Calu3 (cell line): ENCODE data around the gene PLEKHH1. TPM values are rescaled to one million over a fixed set of nuclear protein-coding genes. Genes with fewer than 3 reads are reported as not detected.
A peak's percentile ranks its signal among the peaks of the same experiment; 100 is the strongest.

ENCODE experiments used
- BruUV-seq: library from RNA; stranded (reverse); fragments of 400-500 nt; replicated peaks from 2 replicates; lab custom pipeline; 2021; lab: Mats Ljungman, UMichigan
- CTCF ChIA-PET: fragments of 300-600 bp; sonication (Branson Sonifier 250); formaldehyde crosslinking; loops from one replicate; lab custom pipeline; 2022; ENCODE audit warnings: antibody characterized with exemption; lab: Charles Lee
- DNase-seq: peaks from one replicate; pipeline ENCODE4 v3.0.0; 2022
- H3K27ac Mint-ChIP-seq: one replicate; pipeline ENCODE4 v1.8.0; 2022; ENCODE audit warnings: mixed read lengths; ENCODE audit not compliant: unreplicated experiment
- H3K27me3 Mint-ChIP-seq: one replicate; pipeline ENCODE4 v1.8.0; 2022; ENCODE audit warnings: mixed read lengths; ENCODE audit not compliant: unreplicated experiment
- H3K36me3 Mint-ChIP-seq: one replicate; pipeline ENCODE4 v1.8.0; 2022; ENCODE audit warnings: mild to moderate bottlenecking, moderate library complexity, mixed read lengths; ENCODE audit not compliant: insufficient read depth, unreplicated experiment
- H3K4me1 Mint-ChIP-seq: one replicate; pipeline ENCODE4 v1.8.0; 2022; ENCODE audit warnings: mild to moderate bottlenecking, low read depth, mixed read lengths; ENCODE audit not compliant: unreplicated experiment
- H3K4me3 Mint-ChIP-seq: one replicate; pipeline ENCODE4 v1.8.0; 2022; ENCODE audit warnings: mild to moderate bottlenecking, low read depth, moderate library complexity, mixed read lengths; ENCODE audit not compliant: unreplicated experiment
- H3K9me3 Mint-ChIP-seq: one replicate; pipeline ENCODE4 v1.8.0; 2022; ENCODE audit warnings: low read depth, mixed read lengths; ENCODE audit not compliant: unreplicated experiment
- CTCF ChIP-seq: fragments of 200-600 bp; IDR thresholded peaks from one replicate; pipeline ENCODE4 v1.8.0; 2022; ENCODE audit warnings: antibody characterized with exemption; ENCODE audit not compliant: unreplicated experiment
- intact Hi-C: fragments of 100-400 bp; cut with micrococcal nuclease; formaldehyde crosslinking; loops from one replicate; pipeline ENCODE4 v1.10.0; 2022; ENCODE audit not compliant: unreplicated experiment
- total RNA-seq: library from RNA; stranded (reverse); gene quantifications from 2 replicates; pipeline ENCODE4 v1.2.3, GENCODE V29; 2022

The PLEKHH1 gene
- total RNA-seq, 1 experiment from 2014 or later: 11.8 TPM

GRCh38 chr14:67533754-67534085 lies 630 bp downstream of the PLEKHH1 start:
- no peak for TF ChIP-seq CTCF
- Mint-ChIP-seq H3K27ac (peak overlapping the region; percentile 39), H3K9me3 (no peaks in the 10 kb centered on the region), H3K4me3 (peak overlapping the region; percentile 73), H3K27me3 (peaks cover 22% of the 10 kb centered on the region), H3K4me1 (no peaks in the 10 kb centered on the region), H3K36me3 (peaks cover 13% of the 10 kb centered on the region)
- CTCF ChIA-PET: interaction anchor here (1.5 kb wide), 2 partner anchors 8 to 38 kb away, joined by 4 to 9 read pairs; no protein-coding TSS in a partner anchor
- intact Hi-C loops: no loop called here
- BruUV-seq: no TSS peak
- DNase-seq: no peak

- Mint-ChIP-seq H3K9me3 (no peaks in the 10 kb centered on the region), H3K4me1 (no peaks in the 10 kb centered on the region), H3K4me3 (no peak overlapping the region), H3K27me3 (no peaks in the 10 kb centered on the region), H3K27ac (no peak overlapping the region), H3K36me3 (peaks cover 13% of the 10 kb centered on the region)
- TF ChIP-seq CTCF: no peak
- BruUV-seq: no TSS peak
- intact Hi-C loops: no loop called here
- CTCF ChIA-PET: interaction anchor here (1.3 kb wide), 1 partner anchor 9 kb away, joined by 3 read pairs; no protein-coding TSS in a partner anchor
- no peak for DNase-seq
Observed at GRCh38 chr14:67536087-67536486, 3.0 kb downstream of the PLEKHH1 start.

- Mint-ChIP-seq H3K9me3 (no peaks in the 10 kb centered on the region), H3K27me3 (no peaks in the 10 kb centered on the region), H3K4me3 (no peak overlapping the region), H3K27ac (no peak overlapping the region), H3K4me1 (peaks cover 9% of the 10 kb centered on the region), H3K36me3 (peaks cover 12% of the 10 kb centered on the region)
- TF ChIP-seq CTCF: no peak
- CTCF ChIA-PET: interaction anchor here (0.6 to 1.4 kb wide), 2 partner anchors 11 to 123 kb away, joined by 3 to 8 read pairs; no protein-coding TSS in a partner anchor
- DNase-seq: no peak
- intact Hi-C loops: no loop called here
- BruUV-seq: no TSS peak
Observed at GRCh38 chr14:67537736-67538135, 4.6 kb downstream of the PLEKHH1 start.

GRCh38 chr14:67538501-67538900 lies 5.4 kb downstream of the PLEKHH1 start:
- CTCF ChIA-PET: interaction anchor here (0.6 to 1.4 kb wide), 2 partner anchors 12 to 123 kb away, joined by 3 to 8 read pairs; no protein-coding TSS in a partner anchor
- no peak overlapping the region for H3K4me3 Mint-ChIP-seq
- H3K27ac Mint-ChIP-seq: no peak overlapping the region
- H3K4me1 Mint-ChIP-seq: peaks cover 9% of the 10 kb centered on the region
- H3K9me3 Mint-ChIP-seq: no peaks in the 10 kb centered on the region
- no TSS peak for BruUV-seq
- DNase-seq: no peak
- H3K36me3 Mint-ChIP-seq: peaks cover 4% of the 10 kb centered on the region
- intact Hi-C loops: no loop called here
- H3K27me3 Mint-ChIP-seq: no peaks in the 10 kb centered on the region
- no peak for TF ChIP-seq CTCF
